Esophagus muscularis mucosa (tissue), 4 donors: Measurements from ENCODE around the gene C8B.

ENCODE experiments used
- EP300 ChIP-seq: sonication (generic); formaldehyde crosslinking; IDR thresholded peaks from one replicate; pipeline ENCODE4 v1.6.1; 2017; ENCODE audit warnings: antibody characterized with exemption
- POLR2A ChIP-seq: fragments of 450-650 bp; IDR thresholded peaks from one replicate; pipeline ENCODE4 v1.6.1; 2017; ENCODE audit warnings: antibody characterized with exemption, moderate library complexity, mild to moderate bottlenecking, low read depth
- POLR2AphosphoS5 ChIP-seq, 2 donors: sonication (generic); formaldehyde crosslinking; IDR thresholded peaks; one replicate each; pipeline ENCODE4 v1.6.1; 2017; ENCODE audit warnings: antibody characterized with exemption in 2 of 2
- TF ChIP-seq, protein P1 (sequence below), 3 experiments: fragments of 200-600 bp in 2 of 3; fragments of 450-650 bp in 1 of 3; sonication (generic) in 2 of 3; IDR thresholded peaks; one replicate each; pipeline ENCODE4 v1.5.1; 2017 to 2019; ENCODE audit warnings: antibody characterized with exemption in 3 of 3, mild to moderate bottlenecking in 2 of 3, moderate library complexity in 1 of 3

DNA sequence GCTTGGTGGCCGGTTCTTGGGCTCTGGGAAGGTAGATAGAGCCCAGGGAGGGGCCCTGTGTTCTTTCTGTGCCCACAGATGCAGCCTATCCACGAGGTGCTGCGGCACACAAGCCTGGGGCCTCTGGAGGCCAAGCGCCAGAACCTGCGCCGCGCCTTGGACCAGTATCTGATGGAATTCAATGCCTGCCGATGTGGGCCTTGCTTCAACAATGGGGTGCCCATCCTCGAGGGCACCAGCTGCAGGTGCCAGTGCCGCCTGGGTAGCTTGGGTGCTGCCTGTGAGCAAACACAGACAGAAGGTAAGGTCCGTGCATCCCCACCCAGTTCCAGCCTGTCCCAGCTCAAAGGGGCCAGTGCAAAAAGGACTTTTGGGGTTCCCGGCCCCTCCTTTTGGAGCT, 53.5 kb downstream of the C8B start:
- TF ChIP-seq, protein P1, sequence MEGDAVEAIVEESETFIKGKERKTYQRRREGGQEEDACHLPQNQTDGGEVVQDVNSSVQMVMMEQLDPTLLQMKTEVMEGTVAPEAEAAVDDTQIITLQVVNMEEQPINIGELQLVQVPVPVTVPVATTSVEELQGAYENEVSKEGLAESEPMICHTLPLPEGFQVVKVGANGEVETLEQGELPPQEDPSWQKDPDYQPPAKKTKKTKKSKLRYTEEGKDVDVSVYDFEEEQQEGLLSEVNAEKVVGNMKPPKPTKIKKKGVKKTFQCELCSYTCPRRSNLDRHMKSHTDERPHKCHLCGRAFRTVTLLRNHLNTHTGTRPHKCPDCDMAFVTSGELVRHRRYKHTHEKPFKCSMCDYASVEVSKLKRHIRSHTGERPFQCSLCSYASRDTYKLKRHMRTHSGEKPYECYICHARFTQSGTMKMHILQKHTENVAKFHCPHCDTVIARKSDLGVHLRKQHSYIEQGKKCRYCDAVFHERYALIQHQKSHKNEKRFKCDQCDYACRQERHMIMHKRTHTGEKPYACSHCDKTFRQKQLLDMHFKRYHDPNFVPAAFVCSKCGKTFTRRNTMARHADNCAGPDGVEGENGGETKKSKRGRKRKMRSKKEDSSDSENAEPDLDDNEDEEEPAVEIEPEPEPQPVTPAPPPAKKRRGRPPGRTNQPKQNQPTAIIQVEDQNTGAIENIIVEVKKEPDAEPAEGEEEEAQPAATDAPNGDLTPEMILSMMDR (IDR thresholded peaks at IDR 0.05) = no peak
- no peak for TF ChIP-seq EP300
- TF ChIP-seq POLR2A = no peak
- no peak for TF ChIP-seq POLR2AphosphoS5 (IDR thresholded peaks at IDR 0.05)
